NB4 (cell line): ENCODE data around the gene TEDDM1.

Source experiments
- DNase-seq: peaks from one replicate; pipeline ENCODE4 v3.0.0; 2010; ENCODE audit warnings: low read depth
- H3K4me3 ChIP-seq: one replicate; pipeline ENCODE4 v1.5.1; 2011; ENCODE audit warnings: mild to moderate bottlenecking, low read depth, low read length, moderate library complexity
- CTCF ChIP-seq: IDR thresholded peaks from one replicate; pipeline ENCODE4 v1.5.1; 2012; ENCODE audit warnings: low read depth, low read length
- MAX ChIP-seq: IDR thresholded peaks from 2 replicates; pipeline ENCODE4 v1.6.1; 2011; ENCODE audit warnings: low read depth, low read length
- MYC ChIP-seq: IDR thresholded peaks from 2 replicates; pipeline ENCODE4 v1.6.1; 2011; ENCODE audit warnings: low read depth, low read length
- POLR2A ChIP-seq: IDR thresholded peaks from 2 replicates; pipeline ENCODE4 v1.6.1; 2011; ENCODE audit warnings: mild to moderate bottlenecking; ENCODE audit not compliant: insufficient read length; ENCODE audit errors: extremely low read depth

Gene TEDDM1

GRCh38 chr1:182391362-182392049 lies 9.0 kb downstream of the TEDDM1 start, which contains the start of gene GLUL:
GLUL (minus strand) TSS chr1:182391790; CDS start chr1:182388737, 3,053 bp downstream.
- TF ChIP-seq CTCF (no peak), MYC (peak; percentile 30), MAX (peak; percentile 26), POLR2A (peak; percentile 98)
- DNase-seq, result peak; percentile 95
- peak within 1 kb of the TSS; percentile 92 for H3K4me3 ChIP-seq

- no peak for DNase-seq
- peak overlapping the region; percentile 92 for H3K4me3 ChIP-seq
- TF ChIP-seq POLR2A, result no peak
- TF ChIP-seq CTCF, result no peak
- TF ChIP-seq MAX, result no peak
- no peak for TF ChIP-seq MYC
Observed at GRCh38 chr1:182391028-182391361, 9.5 kb downstream of the TEDDM1 start.

GRCh38 chr1:182389619-182390047 lies 10.8 kb downstream of the TEDDM1 start:
- H3K4me3 ChIP-seq, result peak overlapping the region; percentile 92
- DNase-seq, result peak; percentile 67

GRCh38 chr1:182388392-182389134 lies 11.9 kb downstream of the TEDDM1 start:
- H3K4me3 ChIP-seq, result peak overlapping the region; percentile 92
- TF ChIP-seq MAX (no peak), CTCF (no peak), POLR2A (no peak), MYC (no peak)
- DNase-seq, result no peak

More at GRCh38 chr1:182389619-182390047, 10.8 kb downstream of the TEDDM1 start:
- TF ChIP-seq POLR2A, result no peak
- no peak for TF ChIP-seq CTCF
- TF ChIP-seq MAX, result no peak
- TF ChIP-seq MYC, result no peak

GRCh38 chr1:182387566-182387965 lies 12.9 kb downstream of the TEDDM1 start:
- TF ChIP-seq POLR2A (no peak), MYC (no peak), CTCF (no peak), MAX (no peak)
- peak overlapping the region; percentile 33 for H3K4me3 ChIP-seq
- DNase-seq, result no peak
